SU-DHL-6 (cell line): Measurements from ENCODE around the gene CEP72.

Experiments
- CTCF ChIP-seq: fragments of 200-600 bp; sonication (generic); IDR thresholded peaks from one replicate; pipeline ENCODE4 v1.5.1; 2017; ENCODE audit warnings: antibody characterized with exemption, mild to moderate bottlenecking, low read length, moderate library complexity; ENCODE audit not compliant: insufficient read depth, poor library complexity, severe bottlenecking
- EZH2phosphoT487 ChIP-seq: fragments of 200-600 bp; sonication (generic), shearing (Covaris generic); conservative IDR thresholded peaks from 2 replicates; pipeline ENCODE4 v1.6.1; 2018; ENCODE audit warnings: mild to moderate bottlenecking, antibody characterized with exemption, low read length, moderate library complexity, mixed read lengths

- TF ChIP-seq EZH2phosphoT487 (no peak), CTCF (peak; percentile 76)
These were observed 59.6 kb downstream of the CEP72 start for GRCh38 chr5:671459-672328.
